A172 (cell line): Measurements from ENCODE around the gene FADS2. TPM values are rescaled to one million over a fixed set of nuclear protein-coding genes. Genes with fewer than 3 reads are reported as not detected.

ENCODE experiments used
- total RNA-seq: library from RNA; depleted of rRNA; stranded (reverse); fragments of >200 nt; shearing (Covaris generic); gene quantifications from 2 replicates; pipeline ENCODE4 v1.2.3, GENCODE V29; 2014; rRNA removed

The FADS2 gene
- total RNA-seq, 1 experiment from 2014 or later = 151 TPM

Other genes with a start within 250 kb of the FADS2 start
- 0.12 and 0.26 TPM in 2 replicates for gene SYT7, start 247.2 kb upstream of the FADS2 start, total RNA-seq
- gene DAGLA, start 147.9 kb upstream of the FADS2 start, total RNA-seq = 0.09 and 1.2 TPM in 2 replicates
- gene MYRF, start 75.7 kb upstream of the FADS2 start, total RNA-seq = 0.98 and 1.4 TPM in 2 replicates
- 78.1 and 115 TPM in 2 replicates for gene TMEM258, start 35.7 kb upstream of the FADS2 start, total RNA-seq
- 131 and 139 TPM in 2 replicates for gene FEN1, start 35.4 kb upstream of the FADS2 start, total RNA-seq
- gene FADS1, start 11.3 kb upstream of the FADS2 start, total RNA-seq = 55.3 and 84.2 TPM in 2 replicates
- gene FADS3, start 63.2 kb downstream of the FADS2 start, total RNA-seq = 139 and 190 TPM in 2 replicates
- 2.4 and 8.5 TPM in 2 replicates for gene RAB3IL1, start 89.3 kb downstream of the FADS2 start, total RNA-seq
- gene BEST1, start 122.1 kb downstream of the FADS2 start, total RNA-seq = 0.79 and 1.00 TPM in 2 replicates
- 511 and 651 TPM in 2 replicates for gene FTH1, start 139.3 kb downstream of the FADS2 start, total RNA-seq